HCT116 (cell line): ENCODE data around the gene FARP1. TPM values are rescaled to one million over a fixed set of nuclear protein-coding genes. Genes with fewer than 3 reads are reported as not detected.

Source experiments
- ATAC-seq: fragments of 200-7000 bp; cut with Tn5 transposase; 2 replicates; pipeline ENCODE4 v1.9.1; 2020; ENCODE audit warnings: mild to moderate bottlenecking, moderate library complexity
- BruUV-seq: library from RNA; stranded (reverse); fragments of 400-500 nt; replicated peaks from 2 replicates; lab custom pipeline; 2021; lab: Mats Ljungman, UMichigan
- CTCF ChIA-PET: fragments of 300-600 bp; sonication (Branson Sonifier 250); formaldehyde crosslinking; loops from one replicate; lab custom pipeline; 2021; ENCODE audit warnings: antibody characterized with exemption; lab: Charles Lee
- POLR2A ChIA-PET: fragments of 300-600, 350-600 bp; sonication (Branson Sonifier 250); formaldehyde crosslinking; loops from one replicate; lab custom pipeline; 2021; ENCODE audit warnings: antibody characterized with exemption; lab: Charles Lee
- RAD21 ChIA-PET, 2 experiments: fragments of 300-600 bp; sonication (Branson Sonifier 250); formaldehyde crosslinking; loops; one replicate each; lab custom pipeline; 2023; ENCODE audit warnings: low total read pairs in 2 of 2; ENCODE audit not compliant: uncharacterized antibody in 2 of 2, unreplicated experiment in 2 of 2, low non-redundant PET in 1 of 2; lab: Charles Lee
- DNase-seq: peaks from one replicate; pipeline ENCODE4 v3.0.0-alpha.2; 2010; ENCODE audit warnings: low read depth, low spot score
- H2AFZ ChIP-seq: fragments of 200-600 bp; shearing (Covaris generic), sonication (generic); 2 replicates; pipeline ENCODE4 v1.6.1; 2017; ENCODE audit warnings: low read depth, mixed run types, mixed read lengths, antibody characterized with exemption, low read length; ENCODE audit not compliant: poor library complexity, severe bottlenecking
- H3K27ac ChIP-seq: 2 replicates; pipeline ENCODE4 v1.5.1; 2012; ENCODE audit warnings: low read depth, low read length
- H3K27me3 ChIP-seq: fragments of 200-600 bp; sonication (generic); 2 replicates; pipeline ENCODE4 v1.6.1; 2016; ENCODE audit warnings: mixed run types, low read length, mixed read lengths; ENCODE audit not compliant: insufficient read depth
- H3K36me3 ChIP-seq, 2 experiments: fragments of 200-500 bp in 1 of 2; fragments of 200-600 bp in 1 of 2; sonication (Bioruptor generic) in 1 of 2; sonication (generic) in 1 of 2; 2 replicates each; pipeline versions ENCODE4 v1.5.1 to v1.6.1; 2014 to 2016; ENCODE audit warnings: low read length in 2 of 2, inconsistent platforms in 1 of 2, mixed read lengths in 1 of 2, mixed run types in 1 of 2; ENCODE audit not compliant: insufficient read depth in 2 of 2, control insufficient read depth in 1 of 2
- H3K4me1 ChIP-seq, 2 experiments: fragments of 200-600 bp in 1 of 2; sonication (generic) in 1 of 2; 2 replicates each; pipeline versions ENCODE4 v1.5.1 to v1.6.1; 2012 to 2017; ENCODE audit warnings: low read length in 2 of 2, inconsistent platforms in 1 of 2, mild to moderate bottlenecking in 1 of 2, mixed read lengths in 1 of 2, mixed run types in 1 of 2, moderate library complexity in 1 of 2; ENCODE audit not compliant: insufficient read depth in 2 of 2, control insufficient read depth in 1 of 2
- H3K4me2 ChIP-seq: fragments of 200-600 bp; sonication (generic); 2 replicates; pipeline ENCODE4 v1.6.1; 2017; ENCODE audit warnings: mixed run types, low read length, mixed read lengths
- H3K4me3 ChIP-seq, 2 experiments: fragments of 200-600 bp in 1 of 2; sonication (generic) in 1 of 2; replicated peaks in 1 of 2; 2 replicates each; pipeline ENCODE4 v1.5.1; 2011 to 2016; ENCODE audit warnings: low read length in 2 of 2, control low read depth in 1 of 2, low read depth in 1 of 2, mild to moderate bottlenecking in 1 of 2, mixed read lengths in 1 of 2, mixed run types in 1 of 2
- H3K79me2 ChIP-seq: fragments of 200-600 bp; sonication (generic); 2 replicates; pipeline ENCODE4 v1.6.1; 2017; ENCODE audit warnings: mild to moderate bottlenecking, mixed run types, low read length, moderate library complexity, mixed read lengths; ENCODE audit not compliant: insufficient read depth
- H3K9ac ChIP-seq: fragments of 200-600 bp; sonication (generic); 2 replicates; pipeline ENCODE4 v1.6.1; 2016; ENCODE audit warnings: low read length, mixed read lengths
- H3K9me2 ChIP-seq: fragments of 200-600 bp; sonication (generic), shearing (Covaris generic); 2 replicates; pipeline ENCODE4 v1.6.1; 2017; ENCODE audit warnings: mixed run types, mild to moderate bottlenecking, moderate library complexity; ENCODE audit not compliant: insufficient read depth
- H3K9me3 ChIP-seq, 2 experiments: fragments of 200-500 bp in 1 of 2; fragments of 200-600 bp in 1 of 2; sonication (Bioruptor generic) in 1 of 2; sonication (generic) in 1 of 2; 2 replicates each; pipeline ENCODE4 v1.6.1; 2014 to 2017; ENCODE audit warnings: low read length in 2 of 2, mixed read lengths in 2 of 2, inconsistent platforms in 1 of 2, low read depth in 1 of 2, mild to moderate bottlenecking in 1 of 2, mixed run types in 1 of 2, moderate library complexity in 1 of 2; ENCODE audit not compliant: control insufficient read depth in 1 of 2, insufficient read depth in 1 of 2
- H4K20me1 ChIP-seq: fragments of 200-600 bp; sonication (generic), shearing (Covaris generic); 2 replicates; pipeline ENCODE4 v1.6.1; 2017; ENCODE audit warnings: mixed run types, mild to moderate bottlenecking, moderate library complexity; ENCODE audit not compliant: insufficient read depth
- EZH2 ChIP-seq: fragments of 200-600 bp; sonication (generic); IDR thresholded peaks from 2 replicates; pipeline ENCODE4 v1.6.1; 2017; ENCODE audit warnings: antibody characterized with exemption, mixed run types
- EZH2phosphoT487 ChIP-seq: fragments of 200-600 bp; IDR thresholded peaks from 2 replicates; pipeline ENCODE4 v1.6.1; 2018; ENCODE audit warnings: antibody characterized with exemption, borderline replicate concordance
- FOSL1 ChIP-seq: IDR thresholded peaks from 2 replicates; pipeline ENCODE4 v1.6.1; 2012; ENCODE audit warnings: low read depth
- POLR2A ChIP-seq: IDR thresholded peaks from 2 replicates; pipeline ENCODE4 v1.7.0; 2011; ENCODE audit warnings: borderline replicate concordance; ENCODE audit not compliant: insufficient read depth, insufficient read length; ENCODE audit errors: extremely low read depth
- POLR2AphosphoS5 ChIP-seq: IDR thresholded peaks from 2 replicates; pipeline ENCODE4 v1.6.1; 2011; ENCODE audit warnings: mild to moderate bottlenecking, low read depth, low read length, moderate library complexity
- RAD21 ChIP-seq: IDR thresholded peaks from 2 replicates; pipeline ENCODE4 v1.6.1; 2012; ENCODE audit warnings: low read depth, mild to moderate bottlenecking
- SIN3A ChIP-seq: IDR thresholded peaks from 2 replicates; pipeline ENCODE4 v1.6.1; 2012; ENCODE audit warnings: low read depth
- SP1 ChIP-seq: IDR thresholded peaks from 2 replicates; pipeline ENCODE4 v1.6.1; 2012; ENCODE audit warnings: low read depth
- SRF ChIP-seq: IDR thresholded peaks from 2 replicates; pipeline ENCODE4 v1.6.1; 2012; ENCODE audit warnings: low read depth
- TCF7L2 ChIP-seq: IDR thresholded peaks from 2 replicates; pipeline ENCODE4 v1.7.0; 2011; ENCODE audit warnings: borderline replicate concordance, inconsistent platforms; ENCODE audit not compliant: insufficient read depth, insufficient read length; ENCODE audit errors: extremely low read depth
- ZBTB33 ChIP-seq: IDR thresholded peaks from 2 replicates; pipeline ENCODE4 v1.6.1; 2011; ENCODE audit warnings: mild to moderate bottlenecking, low read length, moderate library complexity; ENCODE audit not compliant: insufficient replicate concordance; ENCODE audit errors: extremely low read depth
- ZNF274 ChIP-seq: fragments of 200-500 bp; sonication (Bioruptor generic); IDR thresholded peaks from 2 replicates; pipeline ENCODE4 v1.6.1; 2014; ENCODE audit warnings: mild to moderate bottlenecking, low read depth, low read length, inconsistent platforms
- intact Hi-C: fragments of 100-400 bp; cut with micrococcal nuclease; formaldehyde crosslinking; loops from 2 replicates; pipeline ENCODE4 v1.10.0; 2022
- total RNA-seq: library from RNA; stranded (reverse); gene quantifications from one replicate; pipeline ENCODE4 v1.2.1, GENCODE V29; 2021; ENCODE audit not compliant: unreplicated experiment
- TF ChIP-seq, protein P1 (sequence below), 3 experiments: fragments of 200-600 bp in 1 of 3; sonication (generic) in 1 of 3; IDR thresholded peaks in 2 of 3; conservative IDR thresholded peaks in 1 of 3; 2 replicates each; pipeline ENCODE4 v1.5.1; 2012 to 2017; ENCODE audit warnings: low read depth in 2 of 3, low read length in 2 of 3, antibody characterized with exemption in 1 of 3, borderline replicate concordance in 1 of 3, control low read depth in 1 of 3, mild to moderate bottlenecking in 1 of 3, mixed read lengths in 1 of 3, mixed run types in 1 of 3, moderate library complexity in 1 of 3; ENCODE audit not compliant: insufficient read depth in 1 of 3
- TF ChIP-seq, protein P2 (sequence below): IDR thresholded peaks from 2 replicates; pipeline ENCODE4 v1.6.1; 2012

The FARP1 gene
- total RNA-seq, 1 experiment from 2014 or later = 30.5 TPM

DNA sequence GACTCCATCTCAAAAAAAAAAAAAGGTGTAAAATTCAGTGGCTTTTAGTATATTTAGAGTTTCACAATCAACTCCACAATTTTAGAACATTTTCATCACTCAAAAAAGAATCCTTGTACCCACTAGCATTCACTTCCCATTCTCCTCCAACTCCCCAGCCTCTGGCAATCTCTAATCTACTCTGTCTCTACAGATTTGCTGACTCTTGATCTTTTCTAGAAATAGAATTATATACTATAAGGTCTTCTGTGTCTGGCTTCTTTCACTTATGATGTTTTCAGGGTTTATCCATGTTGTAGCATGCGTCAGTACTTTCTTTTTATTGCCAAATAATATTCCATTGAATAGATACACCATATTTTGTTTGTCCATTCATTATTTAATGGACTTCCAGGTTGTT is 8.0 kb upstream of the FARP1 start:
- Histone ChIP-seq H3K4me1 (no peaks in the 10 kb centered on the region), H3K4me3 (no peak overlapping the region), H2AFZ (no peak overlapping the region), H3K79me2 (no peaks in the 10 kb centered on the region), H4K20me1 (no peaks in the 10 kb centered on the region), H3K36me3 (no peaks in the 10 kb centered on the region), H3K9me3 (no peaks in the 10 kb centered on the region), H3K4me2 (no peak overlapping the region), H3K27ac (no peak overlapping the region), H3K9ac (no peak overlapping the region), H3K27me3 (peaks cover 3% of the 10 kb centered on the region; the same call in 1 of the 2 replicates), H3K9me2 (no peaks in the 10 kb centered on the region)
- ChIA-PET CTCF (no interaction called here), POLR2A (no interaction called here), RAD21 (no interaction called here)
- intact Hi-C loops = no loop called here
- ATAC-seq (no peak), DNase-seq (no peak)
- BruUV-seq = no TSS peak
- TF ChIP-seq EZH2phosphoT487 (no peak), ZNF274 (no peak), RAD21 (no peak), POLR2AphosphoS5 (no peak), EZH2 (no peak), FOSL1 (no peak), SRF (no peak), ZBTB33 (no peak)

- H3K79me2 ChIP-seq = peaks cover 8% of the 10 kb centered on the region
- no peak for DNase-seq
- POLR2A ChIA-PET = no interaction called here
- no peak for TF ChIP-seq POLR2A
- TF ChIP-seq EZH2phosphoT487 = no peak
- TF ChIP-seq, protein P1, sequence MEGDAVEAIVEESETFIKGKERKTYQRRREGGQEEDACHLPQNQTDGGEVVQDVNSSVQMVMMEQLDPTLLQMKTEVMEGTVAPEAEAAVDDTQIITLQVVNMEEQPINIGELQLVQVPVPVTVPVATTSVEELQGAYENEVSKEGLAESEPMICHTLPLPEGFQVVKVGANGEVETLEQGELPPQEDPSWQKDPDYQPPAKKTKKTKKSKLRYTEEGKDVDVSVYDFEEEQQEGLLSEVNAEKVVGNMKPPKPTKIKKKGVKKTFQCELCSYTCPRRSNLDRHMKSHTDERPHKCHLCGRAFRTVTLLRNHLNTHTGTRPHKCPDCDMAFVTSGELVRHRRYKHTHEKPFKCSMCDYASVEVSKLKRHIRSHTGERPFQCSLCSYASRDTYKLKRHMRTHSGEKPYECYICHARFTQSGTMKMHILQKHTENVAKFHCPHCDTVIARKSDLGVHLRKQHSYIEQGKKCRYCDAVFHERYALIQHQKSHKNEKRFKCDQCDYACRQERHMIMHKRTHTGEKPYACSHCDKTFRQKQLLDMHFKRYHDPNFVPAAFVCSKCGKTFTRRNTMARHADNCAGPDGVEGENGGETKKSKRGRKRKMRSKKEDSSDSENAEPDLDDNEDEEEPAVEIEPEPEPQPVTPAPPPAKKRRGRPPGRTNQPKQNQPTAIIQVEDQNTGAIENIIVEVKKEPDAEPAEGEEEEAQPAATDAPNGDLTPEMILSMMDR (IDR thresholded peaks at IDR 0.05 in 2 of 3, conservative IDR thresholded peaks at IDR 0.05 in 1 of 3; ENCODE audit: borderline replicate concordance in 1 of 3, insufficient read depth in 1 of 3, low read depth in 2 of 3, low read length in 2 of 3) = no peak
- TF ChIP-seq, protein P2, sequence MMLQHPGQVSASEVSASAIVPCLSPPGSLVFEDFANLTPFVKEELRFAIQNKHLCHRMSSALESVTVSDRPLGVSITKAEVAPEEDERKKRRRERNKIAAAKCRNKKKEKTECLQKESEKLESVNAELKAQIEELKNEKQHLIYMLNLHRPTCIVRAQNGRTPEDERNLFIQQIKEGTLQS = no peak
- no peak for TF ChIP-seq ZNF274
- TF ChIP-seq SP1 = no peak
- no peak for TF ChIP-seq POLR2AphosphoS5
- no peak for TF ChIP-seq ZBTB33
- TF ChIP-seq SIN3A = no peak
- no peak for TF ChIP-seq EZH2
- no peak for TF ChIP-seq TCF7L2
Observed at GRCh38 chr13:98141091-98141490, 1.8 kb upstream of the FARP1 start.

More at GRCh38 chr13:98141091-98141490, 1.8 kb upstream of the FARP1 start:
- Histone ChIP-seq H3K9ac (no peak overlapping the region), H4K20me1 (no peaks in the 10 kb centered on the region), H3K9me2 (no peaks in the 10 kb centered on the region), H3K36me3 (no peaks in the 10 kb centered on the region), H3K9me3 (no peaks in the 10 kb centered on the region), H2AFZ (no peak overlapping the region), H3K4me3 (no peak overlapping the region), H3K4me2 (no peak overlapping the region), H3K27ac (no peak overlapping the region), H3K27me3 (no peaks in the 10 kb centered on the region), H3K4me1 (peaks cover 19 to 30% of the 10 kb centered on the region in 2 experiments)
- intact Hi-C loops = loop anchor here (10.0 kb wide), 1 partner anchor 534 kb away; no protein-coding TSS in a partner anchor
- ChIA-PET CTCF (no interaction called here), RAD21 (no interaction called here)
- no peak for ATAC-seq
- BruUV-seq = no TSS peak
